ENCODE results near the gene COMMD1. TPM values are rescaled to one million over a fixed set of nuclear protein-coding genes. Genes with fewer than 3 reads are reported as not detected.

COMMD1 gene
- total and polyA plus RNA-seq, 2 donors (not counting 1 experiment from before 2014, with no cell fraction given), result 38.6 to 49.3 TPM

DNA sequence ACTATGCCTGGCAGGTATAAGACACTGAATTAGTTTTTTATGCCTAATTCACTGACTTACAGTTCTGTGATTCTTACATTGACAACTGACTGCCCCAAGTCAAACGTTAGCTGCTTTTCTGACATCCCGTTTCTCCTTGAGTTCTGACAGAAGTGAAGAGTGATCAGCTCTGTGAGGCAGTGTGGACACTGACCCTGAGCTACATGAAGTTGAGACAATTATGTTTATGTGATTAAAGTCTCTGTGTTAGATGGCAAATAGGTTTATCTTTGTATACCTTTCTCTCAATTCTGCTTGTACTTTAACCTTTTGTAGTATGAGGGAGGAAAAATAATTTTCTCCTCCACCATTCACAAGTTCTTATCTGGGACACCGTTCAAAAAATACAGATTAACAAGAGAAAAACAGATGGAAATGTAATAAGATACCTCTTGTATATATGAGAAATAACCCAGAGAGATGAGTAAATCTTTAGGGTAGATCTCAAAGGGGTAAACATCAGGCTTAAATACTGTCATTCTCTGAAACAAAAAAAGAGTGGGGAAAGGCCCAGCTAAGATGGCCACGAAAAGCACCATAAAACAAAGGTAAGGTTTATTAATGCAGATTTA, 205.0 kb downstream of the COMMD1 start:
- Histone ChIP-seq H3K9me3 (ENCODE audit: control insufficient read depth, insufficient read depth, low read depth, low read length) (no peaks in the 10 kb centered on the region), H4K20me1 (ENCODE audit: control insufficient read depth, extremely low read depth, insufficient read depth, low read length) (no peaks in the 10 kb centered on the region), H3K4me3 (replicated peaks in 1 of 4; ENCODE audit: control extremely low read depth in 1 of 4, insufficient read depth in 1 of 4, low read depth in 3 of 4, low read length in 4 of 4) (no peak overlapping the region), H3K79me2 (ENCODE audit: control insufficient read depth, insufficient read depth, low read length) (no peaks in the 10 kb centered on the region), H3K4me2 (ENCODE audit: extremely low read depth, insufficient read depth, low read length) (no peak overlapping the region), H3K27me3 (ENCODE audit: control insufficient read depth, insufficient read depth, low read length) (no peaks in the 10 kb centered on the region), H3K36me3 (ENCODE audit: control insufficient read depth, insufficient read depth, low read length) (no peaks in the 10 kb centered on the region), H3K9ac (ENCODE audit: insufficient read depth, low read length) (no peak overlapping the region), H2AFZ (ENCODE audit: low read length) (no peak overlapping the region), H3K4me1 (ENCODE audit: control insufficient read depth, extremely low read depth, insufficient read depth, low read length) (no peaks in the 10 kb centered on the region), H3K27ac (ENCODE audit: insufficient read depth, low read length) (no peak overlapping the region)
- no peak for DNase-seq (ENCODE audit: low read depth in 2 of 2)
- no peak for TF ChIP-seq EZH2 (IDR thresholded peaks at IDR 0.05; ENCODE audit: low read length, missing control alignments)
- TF ChIP-seq, protein P1, sequence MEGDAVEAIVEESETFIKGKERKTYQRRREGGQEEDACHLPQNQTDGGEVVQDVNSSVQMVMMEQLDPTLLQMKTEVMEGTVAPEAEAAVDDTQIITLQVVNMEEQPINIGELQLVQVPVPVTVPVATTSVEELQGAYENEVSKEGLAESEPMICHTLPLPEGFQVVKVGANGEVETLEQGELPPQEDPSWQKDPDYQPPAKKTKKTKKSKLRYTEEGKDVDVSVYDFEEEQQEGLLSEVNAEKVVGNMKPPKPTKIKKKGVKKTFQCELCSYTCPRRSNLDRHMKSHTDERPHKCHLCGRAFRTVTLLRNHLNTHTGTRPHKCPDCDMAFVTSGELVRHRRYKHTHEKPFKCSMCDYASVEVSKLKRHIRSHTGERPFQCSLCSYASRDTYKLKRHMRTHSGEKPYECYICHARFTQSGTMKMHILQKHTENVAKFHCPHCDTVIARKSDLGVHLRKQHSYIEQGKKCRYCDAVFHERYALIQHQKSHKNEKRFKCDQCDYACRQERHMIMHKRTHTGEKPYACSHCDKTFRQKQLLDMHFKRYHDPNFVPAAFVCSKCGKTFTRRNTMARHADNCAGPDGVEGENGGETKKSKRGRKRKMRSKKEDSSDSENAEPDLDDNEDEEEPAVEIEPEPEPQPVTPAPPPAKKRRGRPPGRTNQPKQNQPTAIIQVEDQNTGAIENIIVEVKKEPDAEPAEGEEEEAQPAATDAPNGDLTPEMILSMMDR (conservative IDR thresholded peaks at IDR 0.05 in 1 of 2, IDR thresholded peaks at IDR 0.05 in 1 of 2; ENCODE audit: low read depth in 1 of 2, low read length in 2 of 2), result no peak

DNA sequence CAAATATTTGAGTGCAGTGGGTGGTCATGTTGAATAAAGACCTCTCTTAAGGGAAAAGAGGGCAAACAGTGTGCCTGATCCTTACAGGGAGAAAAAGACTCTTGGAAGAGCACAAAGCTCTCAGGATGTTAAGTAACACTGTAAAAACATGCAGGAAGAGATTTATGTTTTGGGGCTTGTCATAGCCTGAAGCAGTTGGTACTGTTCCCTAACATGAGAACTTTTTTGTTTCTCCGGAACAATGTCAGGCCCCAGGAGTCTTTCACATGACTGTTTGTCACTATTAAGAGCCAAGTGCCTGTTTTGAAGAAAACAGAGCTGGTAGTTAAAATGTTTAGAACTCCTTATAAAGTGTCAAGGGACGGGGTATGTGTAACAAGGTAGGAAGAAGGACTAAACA, 206.7 kb downstream of the COMMD1 start:
- no peak for DNase-seq (ENCODE audit: low read depth in 2 of 2)
- Histone ChIP-seq H2AFZ (ENCODE audit: low read length) (no peak overlapping the region), H4K20me1 (ENCODE audit: control insufficient read depth, extremely low read depth, insufficient read depth, low read length) (no peaks in the 10 kb centered on the region), H3K4me1 (ENCODE audit: control insufficient read depth, extremely low read depth, insufficient read depth, low read length) (no peaks in the 10 kb centered on the region), H3K36me3 (ENCODE audit: control insufficient read depth, insufficient read depth, low read length) (no peaks in the 10 kb centered on the region), H3K9ac (ENCODE audit: insufficient read depth, low read length) (no peak overlapping the region), H3K79me2 (ENCODE audit: control insufficient read depth, insufficient read depth, low read length) (no peaks in the 10 kb centered on the region), H3K27ac (ENCODE audit: insufficient read depth, low read length) (no peak overlapping the region), H3K4me2 (ENCODE audit: extremely low read depth, insufficient read depth, low read length) (no peak overlapping the region), H3K9me3 (ENCODE audit: control insufficient read depth, insufficient read depth, low read depth, low read length) (no peaks in the 10 kb centered on the region), H3K27me3 (ENCODE audit: control insufficient read depth, insufficient read depth, low read length) (no peaks in the 10 kb centered on the region), H3K4me3 (replicated peaks in 1 of 4; ENCODE audit: control extremely low read depth in 1 of 4, insufficient read depth in 1 of 4, low read depth in 3 of 4, low read length in 4 of 4) (no peak overlapping the region)
- TF ChIP-seq EZH2 (IDR thresholded peaks at IDR 0.05; ENCODE audit: low read length, missing control alignments), result no peak
- TF ChIP-seq, protein P1 (conservative IDR thresholded peaks at IDR 0.05 in 1 of 2, IDR thresholded peaks at IDR 0.05 in 1 of 2; ENCODE audit: low read depth in 1 of 2, low read length in 2 of 2), result no peak

DNA sequence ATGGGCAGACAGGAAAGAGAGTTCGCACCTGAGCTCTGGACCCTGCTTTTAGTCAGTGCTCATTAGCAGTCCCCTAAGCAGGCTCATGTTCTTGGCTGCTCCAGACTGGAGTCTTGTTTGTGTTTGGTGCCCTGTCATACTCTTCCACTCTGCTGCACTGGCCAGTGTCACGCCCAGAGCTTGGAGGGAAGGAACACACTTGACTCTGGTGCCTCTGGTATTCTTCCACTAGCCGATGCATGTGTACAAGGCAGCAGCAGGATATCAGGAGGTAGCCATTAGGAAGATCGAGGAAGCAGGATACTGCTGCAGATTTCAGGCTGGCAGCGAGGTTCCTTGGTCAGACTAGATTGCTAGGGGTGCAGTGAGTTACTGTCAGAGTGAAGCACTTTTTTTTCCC, 209.1 kb downstream of the COMMD1 start:
- Histone ChIP-seq H3K4me1 (ENCODE audit: control insufficient read depth, extremely low read depth, insufficient read depth, low read length) (no peaks in the 10 kb centered on the region), H3K27me3 (ENCODE audit: control insufficient read depth, insufficient read depth, low read length) (no peaks in the 10 kb centered on the region), H3K36me3 (ENCODE audit: control insufficient read depth, insufficient read depth, low read length) (no peaks in the 10 kb centered on the region), H4K20me1 (ENCODE audit: control insufficient read depth, extremely low read depth, insufficient read depth, low read length) (no peaks in the 10 kb centered on the region), H3K9ac (ENCODE audit: insufficient read depth, low read length) (no peak overlapping the region), H3K4me2 (ENCODE audit: extremely low read depth, insufficient read depth, low read length) (no peak overlapping the region), H3K79me2 (ENCODE audit: control insufficient read depth, insufficient read depth, low read length) (no peaks in the 10 kb centered on the region), H3K27ac (ENCODE audit: insufficient read depth, low read length) (no peak overlapping the region), H3K9me3 (ENCODE audit: control insufficient read depth, insufficient read depth, low read depth, low read length) (no peaks in the 10 kb centered on the region), H2AFZ (ENCODE audit: low read length) (no peak overlapping the region), H3K4me3 (replicated peaks in 1 of 4; ENCODE audit: control extremely low read depth in 1 of 4, insufficient read depth in 1 of 4, low read depth in 3 of 4, low read length in 4 of 4) (no peak overlapping the region)
- DNase-seq (ENCODE audit: low read depth in 2 of 2), result no peak
- no peak for TF ChIP-seq EZH2 (IDR thresholded peaks at IDR 0.05; ENCODE audit: low read length, missing control alignments)
- TF ChIP-seq, protein P1 (conservative IDR thresholded peaks at IDR 0.05 in 1 of 2, IDR thresholded peaks at IDR 0.05 in 1 of 2; ENCODE audit: low read depth in 1 of 2, low read length in 2 of 2), result no peak
